DND-41 (cell line): ENCODE data around the gene LGR6.

Source experiments
- ATAC-seq: fragments of 200-7000 bp; cut with Tn5 transposase; 3 replicates; pipeline ENCODE4 v1.9.1; 2021; ENCODE audit warnings: low read depth; ENCODE audit not compliant: insufficient read depth
- DNase-seq: peaks from one replicate; pipeline ENCODE4 v3.0.0-alpha.2; 2020
- H2AFZ ChIP-seq: 2 replicates; pipeline ENCODE4 v1.6.0; 2012; ENCODE audit warnings: low read depth, low read length
- H3K27ac ChIP-seq: 2 replicates; pipeline ENCODE4 v1.5.1; 2012; ENCODE audit warnings: low read length, inconsistent platforms
- H3K27me3 ChIP-seq: fragments of 200-600 bp; sonication (generic); 2 replicates; pipeline ENCODE4 v1.6.0; 2012; ENCODE audit warnings: low read length, mild to moderate bottlenecking, inconsistent platforms; ENCODE audit not compliant: insufficient read depth, poor library complexity
- H3K36me3 ChIP-seq: 2 replicates; pipeline ENCODE4 v1.5.1; 2012; ENCODE audit warnings: low read length, inconsistent platforms; ENCODE audit not compliant: insufficient read depth
- H3K4me1 ChIP-seq: 2 replicates; pipeline ENCODE4 v1.5.1; 2012; ENCODE audit warnings: mild to moderate bottlenecking, low read length; ENCODE audit not compliant: insufficient read depth
- H3K4me2 ChIP-seq: 2 replicates; pipeline ENCODE4 v1.6.0; 2012; ENCODE audit warnings: mild to moderate bottlenecking, moderate library complexity, low read length, inconsistent platforms; ENCODE audit not compliant: insufficient read depth
- H3K4me3 ChIP-seq, 2 experiments: fragments of 200-600 bp in 1 of 2; shearing (Covaris generic) in 1 of 2; 2 replicates each; pipeline ENCODE4 v1.5.1; 2012 to 2016; ENCODE audit warnings: inconsistent platforms in 2 of 2, low read length in 2 of 2, mild to moderate bottlenecking in 2 of 2, low read depth in 1 of 2, moderate library complexity in 1 of 2
- H3K79me2 ChIP-seq: 2 replicates; pipeline ENCODE4 v1.6.0; 2012; ENCODE audit warnings: low read length, inconsistent platforms; ENCODE audit not compliant: insufficient read depth
- H3K9ac ChIP-seq: 2 replicates; pipeline ENCODE4 v1.6.0; 2012; ENCODE audit warnings: low read depth, mild to moderate bottlenecking, inconsistent platforms, low read length, moderate library complexity
- H3K9me3 ChIP-seq: 2 replicates; pipeline ENCODE4 v1.5.1; 2012; ENCODE audit warnings: low read length, moderate library complexity, mild to moderate bottlenecking, inconsistent platforms; ENCODE audit not compliant: insufficient read depth, severe bottlenecking
- H4K20me1 ChIP-seq: 2 replicates; pipeline ENCODE4 v1.6.0; 2012; ENCODE audit warnings: low read length; ENCODE audit not compliant: insufficient read depth
- CTCF ChIP-seq: IDR thresholded peaks from 2 replicates; pipeline ENCODE4 v1.5.1; 2012; ENCODE audit warnings: borderline replicate concordance, low read length, moderate library complexity, mild to moderate bottlenecking; ENCODE audit not compliant: poor library complexity, severe bottlenecking; ENCODE audit errors: extremely low read depth
- EZH2 ChIP-seq: IDR thresholded peaks from 3 replicates; pipeline ENCODE4 v1.6.1; 2012; ENCODE audit warnings: borderline replicate concordance, low read depth, mild to moderate bottlenecking, moderate library complexity, low read length, inconsistent platforms; ENCODE audit not compliant: severe bottlenecking

The LGR6 gene

GRCh38 chr1:202154766-202155477 lies 38.7 kb upstream of the LGR6 start:
- DNase-seq: peak; percentile 65
- peaks cover 25% of the 10 kb centered on the region for H3K4me1 ChIP-seq
- H3K36me3 ChIP-seq: peaks cover 82% of the 10 kb centered on the region
- H2AFZ ChIP-seq: no peak overlapping the region
- no peaks in the 10 kb centered on the region for H3K9me3 ChIP-seq
- TF ChIP-seq CTCF (peak; percentile 74), EZH2 (no peak)
- no peaks in the 10 kb centered on the region for H4K20me1 ChIP-seq
- H3K4me2 ChIP-seq: no peak overlapping the region
- H3K79me2 ChIP-seq: peaks cover 24% of the 10 kb centered on the region
- no peak overlapping the region for H3K9ac ChIP-seq
- H3K4me3 ChIP-seq: no peak overlapping the region
- peak overlapping the region; percentile 5; the same call in 1 of the 2 replicates for H3K27ac ChIP-seq
- H3K27me3 ChIP-seq: no peaks in the 10 kb centered on the region
- ATAC-seq: peak; percentile 54

GRCh38 chr1:202155478-202156021 lies 38.0 kb upstream of the LGR6 start:
- H3K4me1 ChIP-seq: peaks cover 31% of the 10 kb centered on the region
- H3K4me2 ChIP-seq: no peak overlapping the region
- no peak overlapping the region for H3K4me3 ChIP-seq
- H3K9me3 ChIP-seq: no peaks in the 10 kb centered on the region
- no peak overlapping the region for H3K9ac ChIP-seq
- TF ChIP-seq CTCF (no peak), EZH2 (no peak)
- H3K27me3 ChIP-seq: no peaks in the 10 kb centered on the region
- H4K20me1 ChIP-seq: no peaks in the 10 kb centered on the region
- no peak overlapping the region for H3K27ac ChIP-seq
- no peak for DNase-seq
- H3K79me2 ChIP-seq: peaks cover 28% of the 10 kb centered on the region
- H3K36me3 ChIP-seq: peaks cover 75% of the 10 kb centered on the region
- no peak overlapping the region for H2AFZ ChIP-seq
- ATAC-seq: no peak

GRCh38 chr1:202156590-202156989 lies 37.0 kb upstream of the LGR6 start:
- Histone ChIP-seq H3K9ac (no peak overlapping the region), H3K79me2 (peaks cover 28% of the 10 kb centered on the region), H2AFZ (no peak overlapping the region), H3K27ac (peak overlapping the region; percentile 51), H4K20me1 (no peaks in the 10 kb centered on the region), H3K9me3 (no peaks in the 10 kb centered on the region), H3K4me1 (peaks cover 42% of the 10 kb centered on the region), H3K4me3 (no peak overlapping the region), H3K4me2 (peak overlapping the region; percentile 29; the same call in 1 of the 2 replicates), H3K27me3 (no peaks in the 10 kb centered on the region), H3K36me3 (peaks cover 66% of the 10 kb centered on the region)
- ATAC-seq (no peak), DNase-seq (no peak)
- TF ChIP-seq EZH2: no peak
- TF ChIP-seq CTCF: no peak
